IMR-90 (cell line): ENCODE measurements around the gene SAMD7.

ENCODE experiments used
- CTCF ChIP-seq: conservative IDR thresholded peaks from 2 replicates; pipeline ENCODE4 v1.5.1; 2012; ENCODE audit warnings: mild to moderate bottlenecking, low read depth, low read length, improper control_type of control experiment
- POLR2A ChIP-seq: IDR thresholded peaks from 2 replicates; pipeline ENCODE4 v1.6.1; 2012; ENCODE audit warnings: mild to moderate bottlenecking, low read depth, low read length
- SMC3 ChIP-seq: fragments of 150-350 bp; IDR thresholded peaks from 2 replicates; pipeline ENCODE4 v1.6.1; 2016; ENCODE audit warnings: low read depth, mild to moderate bottlenecking, antibody characterized with exemption, low read length, moderate library complexity

GRCh38 chr3:169923189-169923588 is 11.8 kb downstream of the SAMD7 start:
- TF ChIP-seq CTCF, result no peak
- no peak for TF ChIP-seq POLR2A
- TF ChIP-seq SMC3, result no peak
